Transverse colon (tissue), 4 donors: ENCODE measurements around the gene STK38L. TPM values are rescaled to one million over a fixed set of nuclear protein-coding genes. Genes with fewer than 3 reads are reported as not detected.

Experiments
- DNase-seq: peaks from one replicate; pipeline ENCODE4 v3.0.0-alpha.2; 2019
- H3K27ac ChIP-seq, 4 donors: fragments of 200-600 bp; sonication (generic); 2 replicates each; pipeline ENCODE4 v1.5.1; 2016 to 2018; ENCODE audit warnings: inconsistent platforms in 4 of 4
- H3K27me3 ChIP-seq: fragments of 200-600 bp; sonication (generic); 2 replicates; pipeline ENCODE4 v1.5.1; 2017; ENCODE audit warnings: inconsistent platforms
- H3K36me3 ChIP-seq, 4 donors: fragments of 200-600 bp; sonication (generic); 2 replicates each; pipeline ENCODE4 v1.5.1; 2017 to 2019; ENCODE audit warnings: inconsistent platforms in 4 of 4
- H3K4me1 ChIP-seq, 4 donors: fragments of 200-600 bp; sonication (generic); 2 replicates each; pipeline ENCODE4 v1.5.1; 2017 to 2020; ENCODE audit warnings: inconsistent platforms in 4 of 4
- H3K4me3 ChIP-seq, 4 donors: fragments of 200-600 bp; sonication (generic); 1 replicate in 1 of 4; 2 replicates in 3 of 4; pipeline versions ENCODE4 v1.5.1 to v1.6.1; 2017 to 2019; ENCODE audit warnings: inconsistent platforms in 4 of 4
- H3K9me3 ChIP-seq, 2 donors: fragments of 200-600 bp; sonication (generic); 2 replicates each; pipeline ENCODE4 v1.5.1; 2017 to 2019; ENCODE audit warnings: inconsistent platforms in 2 of 2
- CTCF ChIP-seq, 5 experiments: fragments of 200-600 bp in 3 of 5; fragments of 450-650 bp in 2 of 5; sonication (generic) in 3 of 5; IDR thresholded peaks; 1 replicate in 2 of 5; 2 replicates in 3 of 5; pipeline ENCODE4 v1.5.1; 2016 to 2017; ENCODE audit warnings: antibody characterized with exemption in 5 of 5, inconsistent platforms in 3 of 5, mild to moderate bottlenecking in 2 of 5, moderate library complexity in 1 of 5
- EP300 ChIP-seq: sonication (generic); formaldehyde crosslinking; IDR thresholded peaks from one replicate; pipeline ENCODE4 v1.6.1; 2017; ENCODE audit warnings: antibody characterized with exemption, low read depth
- POLR2A ChIP-seq: fragments of 450-650 bp; IDR thresholded peaks from one replicate; pipeline ENCODE4 v1.6.1; 2016; ENCODE audit warnings: antibody characterized with exemption, mild to moderate bottlenecking, moderate library complexity
- POLR2AphosphoS5 ChIP-seq, 3 donors: sonication (generic); formaldehyde crosslinking; IDR thresholded peaks; one replicate each; pipeline ENCODE4 v1.6.1; 2016; ENCODE audit warnings: antibody characterized with exemption in 3 of 3
- WGBS, 2 donors: methylation state at CpG; one replicate each; pipeline ENCODE4 v1.1.5; 2018; ENCODE audit warnings: low coverage in 1 of 2; 5-methylcytosine and 5-hydroxymethylcytosine counted together
- in situ Hi-C, 4 donors: fragments of 200-750 bp; cut with MboI; loops; one replicate each; pipeline versions ENCODE4 v1.15.0 to v1.15.1; 2017; ENCODE audit warnings: low sequenced_read_pairs in 3 of 4, low pct_ligation_motif_present in 1 of 4, low pct_unique_long_range_greater_than_20kb in 1 of 4
- intact Hi-C: fragments of 100-400 bp; cut with DNase I; formaldehyde crosslinking; loops from one replicate; pipeline ENCODE4 v1.15.1; 2023; ENCODE audit warnings: low total_unique reads
- total RNA-seq, 4 donors: library from RNA; depleted of rRNA; stranded (reverse); fragments of >200 nt; gene quantifications; one replicate each; pipeline ENCODE4 v1.1.0, GENCODE V29; 2016

STK38L gene
- total RNA-seq, 4 donors from 2014 or later: 18.5 to 51.8 (median 40.9) TPM

- Histone ChIP-seq H3K27ac (peak overlapping the region in 3 of 4 donors; percentile 0 to 70 (median 47)), H3K9me3 (no peaks in the 10 kb centered on the region), H3K27me3 (peaks cover 20% of the 10 kb centered on the region), H3K36me3 (no peaks in the 10 kb centered on the region), H3K4me1 (peaks cover 0 to 28% (median 13%) of the 10 kb centered on the region in 4 donors), H3K4me3 (peak overlapping the region; percentile 54 to 87 (median 77))
- in situ Hi-C loops: no loop called here
- TF ChIP-seq POLR2AphosphoS5 (IDR thresholded peaks at IDR 0.05): no peak
- no peak for TF ChIP-seq EP300
- TF ChIP-seq CTCF (IDR thresholded peaks at IDR 0.05): no peak
- no peak for TF ChIP-seq POLR2A
- WGBS, 2 donors: 1 to 8% methylated on average over 4 to 40 of the region's 40 CpGs
- DNase-seq: peak; percentile 40
- intact Hi-C loops: no loop called here
Observed at GRCh38 chr12:27333403-27334009, 89.4 kb downstream of the STK38L start.

- H3K36me3 ChIP-seq: no peaks in the 10 kb centered on the region
- 48 to 52% methylated on average over 7 of the region's 7 CpGs for WGBS, 2 donors
- H3K27me3 ChIP-seq: peaks cover 20% of the 10 kb centered on the region
- intact Hi-C loops (no loop called here), in situ Hi-C loops (no loop called here)
- peaks cover 0 to 28% (median 13%) of the 10 kb centered on the region in 4 donors for H3K4me1 ChIP-seq
- DNase-seq: no peak
- peak overlapping the region in 1 of 4 donors; percentile 70 for H3K27ac ChIP-seq
- H3K9me3 ChIP-seq: no peaks in the 10 kb centered on the region
- H3K4me3 ChIP-seq: peak overlapping the region in 2 of 4 donors; percentile 70 to 84
- no peak for TF ChIP-seq POLR2A
- no peak for TF ChIP-seq EP300
- TF ChIP-seq POLR2AphosphoS5 (IDR thresholded peaks at IDR 0.05): no peak
- no peak for TF ChIP-seq CTCF (IDR thresholded peaks at IDR 0.05)
Observed at GRCh38 chr12:27334042-27334720, 90.1 kb downstream of the STK38L start.

GRCh38 chr12:27334721-27335082, 90.6 kb downstream of the STK38L start:
- Histone ChIP-seq H3K27ac (no peak overlapping the region), H3K9me3 (no peaks in the 10 kb centered on the region), H3K27me3 (peaks cover 20% of the 10 kb centered on the region), H3K36me3 (no peaks in the 10 kb centered on the region), H3K4me3 (no peak overlapping the region), H3K4me1 (peaks cover 0 to 28% (median 13%) of the 10 kb centered on the region in 4 donors)
- intact Hi-C loops: no loop called here
- DNase-seq: no peak
- WGBS, 2 donors: 73 to 90% methylated on average over 5 to 6 of the region's 6 CpGs
- in situ Hi-C loops: no loop called here
- TF ChIP-seq EP300: no peak
- no peak for TF ChIP-seq CTCF (IDR thresholded peaks at IDR 0.05)
- no peak for TF ChIP-seq POLR2AphosphoS5 (IDR thresholded peaks at IDR 0.05)
- no peak for TF ChIP-seq POLR2A

GRCh38 chr12:27335364-27336281, 91.5 kb downstream of the STK38L start:
- TF ChIP-seq POLR2A (no peak), EP300 (no peak), CTCF (IDR thresholded peaks at IDR 0.05) (no peak), POLR2AphosphoS5 (IDR thresholded peaks at IDR 0.05) (no peak)
- DNase-seq: no peak
- no peak overlapping the region for H3K27ac ChIP-seq
- WGBS, 2 donors: 64 to 66% methylated on average over 4 to 5 of the region's 5 CpGs
- H3K9me3 ChIP-seq: no peaks in the 10 kb centered on the region
- no peaks in the 10 kb centered on the region for H3K36me3 ChIP-seq
- H3K27me3 ChIP-seq: peaks cover 20% of the 10 kb centered on the region
- in situ Hi-C loops: no loop called here
- peaks cover 0 to 28% (median 13%) of the 10 kb centered on the region in 4 donors for H3K4me1 ChIP-seq
- intact Hi-C loops: no loop called here
- H3K4me3 ChIP-seq: no peak overlapping the region
